Measurements from ENCODE around the gene CDIPT. TPM values are rescaled to one million over a fixed set of nuclear protein-coding genes. Genes with fewer than 3 reads are reported as not detected.
A peak's percentile ranks its signal among the peaks of the same experiment; 100 is the strongest.

Gene CDIPT
- total RNA-seq, 2 experiments from 2014 or later, result 30.2 to 35.4 TPM

- POLR2A ChIA-PET, result interaction anchor here (0.8 to 9.5 kb wide), 3 partner anchors 7 to 115 kb away, joined by 3 to 167 read pairs (median 4); partner anchors contain the start of genes MVP and PAGR1
- no peak for TF ChIP-seq CTCF (IDR thresholded peaks at IDR 0.05)
- peak overlapping the region; percentile 95 for H3K27ac Mint-ChIP-seq
- DNase-seq (no peak), ATAC-seq (no peak)
- H3K27me3 Mint-ChIP-seq, result no peaks in the 10 kb centered on the region
- CTCF ChIA-PET, result interaction anchor here (0.7 to 1.4 kb wide), 2 partner anchors 11 to 372 kb away, joined by 3 read pairs; no protein-coding TSS in a partner anchor
- peaks cover 37% of the 10 kb centered on the region for H3K36me3 Mint-ChIP-seq (ENCODE audit: low read depth)
- intact Hi-C loops (cut with micrococcal nuclease), result loop anchor here (10.0 kb wide), 1 partner anchor 110 kb away; no protein-coding TSS in a partner anchor
- no peaks in the 10 kb centered on the region for H3K9me3 Mint-ChIP-seq
- H3K4me3 Mint-ChIP-seq, result peak overlapping the region; percentile 98
- peaks cover 70% of the 10 kb centered on the region for H3K4me1 Mint-ChIP-seq (ENCODE audit: low read depth)
Measured at GRCh38 chr16:29814592-29814991, 48.4 kb downstream of the CDIPT start.

GRCh38 chr16:29813644-29814562 is 49.1 kb downstream of the CDIPT start:
- H3K36me3 Mint-ChIP-seq (ENCODE audit: low read depth), result peaks cover 37% of the 10 kb centered on the region
- no peak overlapping the region for H3K4me3 Mint-ChIP-seq
- intact Hi-C loops (cut with micrococcal nuclease), result loop anchor here (10.0 kb wide), 1 partner anchor 109 kb away; no protein-coding TSS in a partner anchor
- no peak overlapping the region for H3K27ac Mint-ChIP-seq
- TF ChIP-seq CTCF (IDR thresholded peaks at IDR 0.05), result no peak
- DNase-seq (peak; percentile 24), ATAC-seq (no peak)
- ChIA-PET CTCF (interaction anchor here (0.7 to 1.4 kb wide), 3 partner anchors 10 to 373 kb away, joined by 3 read pairs; no protein-coding TSS in a partner anchor), POLR2A (interaction anchor here (0.8 to 9.5 kb wide), 4 partner anchors 8 to 219 kb away, joined by 3 to 167 read pairs (median 4); partner anchors contain the start of genes MVP and PAGR1)
- H3K9me3 Mint-ChIP-seq, result no peaks in the 10 kb centered on the region
- no peaks in the 10 kb centered on the region for H3K27me3 Mint-ChIP-seq
- H3K4me1 Mint-ChIP-seq (ENCODE audit: low read depth), result peaks cover 64% of the 10 kb centered on the region

GRCh38 chr16:29812754-29813643 is 50.0 kb downstream of the CDIPT start:
- no peak for ATAC-seq
- CTCF ChIA-PET, result interaction anchor here (0.7 to 2.6 kb wide), 2 partner anchors 35 to 82 kb away, joined by 3 to 10 read pairs; no protein-coding TSS in a partner anchor
- H3K4me3 Mint-ChIP-seq, result peak overlapping the region; percentile 90
- intact Hi-C loops (cut with micrococcal nuclease), result loop anchor here (10.0 kb wide), 1 partner anchor 108 kb away; no protein-coding TSS in a partner anchor
- peaks cover 57% of the 10 kb centered on the region for H3K4me1 Mint-ChIP-seq (ENCODE audit: low read depth)
- H3K9me3 Mint-ChIP-seq, result no peaks in the 10 kb centered on the region
- POLR2A ChIA-PET, result interaction anchor here (1.0 to 9.5 kb wide), 4 partner anchors 9 to 220 kb away, joined by 3 to 167 read pairs (median 4); partner anchors contain the start of genes KIF22, MVP and PAGR1
- no peak for DNase-seq
- TF ChIP-seq CTCF (IDR thresholded peaks at IDR 0.05), result no peak
- peaks cover 37% of the 10 kb centered on the region for H3K36me3 Mint-ChIP-seq (ENCODE audit: low read depth)
- no peaks in the 10 kb centered on the region for H3K27me3 Mint-ChIP-seq
- no peak overlapping the region for H3K27ac Mint-ChIP-seq

- DNase-seq (peak; percentile 66), ATAC-seq (no peak)
- no peak for TF ChIP-seq CTCF (IDR thresholded peaks at IDR 0.05)
- Mint-ChIP-seq H3K4me3 (peak within 1 kb of the TSS; percentile 90), H3K36me3 (ENCODE audit: low read depth) (peaks cover 43% of the 10 kb centered on the region), H3K27ac (peak within 1 kb of the TSS; percentile 89), H3K27me3 (no peaks in the 10 kb centered on the region), H3K4me1 (ENCODE audit: low read depth) (peaks cover 54% of the 10 kb centered on the region), H3K9me3 (no peaks in the 10 kb centered on the region)
- intact Hi-C loops (cut with micrococcal nuclease), result loop anchor here (10.0 kb wide), 1 partner anchor 107 kb away; no protein-coding TSS in a partner anchor
- POLR2A ChIA-PET, result interaction anchor here (0.6 to 9.5 kb wide), 5 partner anchors 10 to 185 kb away, joined by 3 to 167 read pairs (median 4); partner anchors contain the start of genes KIF22, MVP and PAGR1
- CTCF ChIA-PET, result interaction anchor here (2.6 kb wide), 1 partner anchor 36 kb away, joined by 10 read pairs; no protein-coding TSS in a partner anchor
Measured at GRCh38 chr16:29811896-29812665, 50.9 kb downstream of the CDIPT start, which contains the start of gene PRRT2. Gene PRRT2, plus strand, starts transcription at chr16:29812193. Its CDS starts 862 bp downstream, at chr16:29813055.
